ENCODE measurements around the gene VSNL1. TPM values are rescaled to one million over a fixed set of nuclear protein-coding genes. Genes with fewer than 3 reads are reported as not detected.

The VSNL1 gene
- total and polyA plus RNA-seq, 4 experiments from 2014 or later = not detected

GRCh38 chr2:17605696-17606095 is 65.2 kb downstream of the VSNL1 start:
- intact Hi-C loops (cut with micrococcal nuclease) = no loop called here
- POLR2A ChIA-PET (ENCODE audit: partially characterized antibody) = no interaction called here
- no peaks in the 10 kb centered on the region for H3K36me3 Mint-ChIP-seq
- no peak overlapping the region for H3K4me3 ChIP-seq (ENCODE audit: low read length in 2 of 2)
- H3K27me3 ChIP-seq (ENCODE audit: insufficient read depth, low read length) = no peaks in the 10 kb centered on the region
- no peak for DNase-seq
- H3K4me1 ChIP-seq (ENCODE audit: insufficient read depth, low read length) = no peaks in the 10 kb centered on the region
- H3K36me3 ChIP-seq (ENCODE audit: insufficient read depth, low read length) = no peaks in the 10 kb centered on the region
- H3K9me3 Mint-ChIP-seq = no peaks in the 10 kb centered on the region
- CTCF ChIA-PET (ENCODE audit: partially characterized antibody) = no interaction called here
- H3K9me3 ChIP-seq (ENCODE audit: control insufficient read depth in 1 of 2, low read length in 2 of 2) = no peaks in the 10 kb centered on the region
- no peaks in the 10 kb centered on the region for H3K4me1 Mint-ChIP-seq
- no peak overlapping the region for H3K4me3 Mint-ChIP-seq
- H3K27ac Mint-ChIP-seq = no peak overlapping the region
- H3K27me3 Mint-ChIP-seq = peaks cover 2 to 6% of the 10 kb centered on the region in 2 donors
- no peak overlapping the region for H3K27ac ChIP-seq (ENCODE audit: low read depth, low read length)

DNA sequence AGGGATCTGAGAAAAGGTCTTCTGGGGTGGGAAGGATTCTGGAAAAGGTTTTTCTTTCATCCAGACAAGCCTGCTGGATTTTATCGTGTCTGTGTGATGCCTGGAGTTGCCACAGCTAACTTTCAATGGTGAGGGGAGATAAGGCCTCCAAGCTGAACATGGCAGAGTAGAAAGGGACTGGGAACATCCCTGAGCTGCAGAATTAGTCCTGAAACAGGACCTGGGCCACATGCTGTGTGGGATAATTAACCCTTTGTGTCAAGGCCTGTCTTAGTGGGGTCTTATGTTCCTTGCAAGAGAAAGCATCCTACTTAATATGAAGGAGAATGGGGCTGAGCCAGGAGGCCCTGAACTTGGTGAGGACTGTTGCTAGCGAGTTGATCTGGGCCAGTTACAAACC is 66.4 kb downstream of the VSNL1 start:
- Mint-ChIP-seq H3K36me3 (no peaks in the 10 kb centered on the region), H3K4me1 (no peaks in the 10 kb centered on the region)
- intact Hi-C loops (cut with micrococcal nuclease) = no loop called here

GRCh38 chr2:17607379-17607778 is 66.9 kb downstream of the VSNL1 start:
- no peak for DNase-seq
- Mint-ChIP-seq H3K36me3 (no peaks in the 10 kb centered on the region), H3K4me3 (no peak overlapping the region), H3K4me1 (no peaks in the 10 kb centered on the region), H3K9me3 (no peaks in the 10 kb centered on the region), H3K27me3 (peaks cover 2 to 6% of the 10 kb centered on the region in 2 donors), H3K27ac (no peak overlapping the region)
- Histone ChIP-seq H3K36me3 (ENCODE audit: insufficient read depth, low read length) (no peaks in the 10 kb centered on the region), H3K9me3 (ENCODE audit: control insufficient read depth in 1 of 2, low read length in 2 of 2) (no peaks in the 10 kb centered on the region), H3K4me1 (ENCODE audit: insufficient read depth, low read length) (no peaks in the 10 kb centered on the region), H3K4me3 (ENCODE audit: low read length in 2 of 2) (no peak overlapping the region), H3K27me3 (ENCODE audit: insufficient read depth, low read length) (no peaks in the 10 kb centered on the region), H3K27ac (ENCODE audit: low read depth, low read length) (no peak overlapping the region)
- intact Hi-C loops (cut with micrococcal nuclease) = no loop called here
- POLR2A ChIA-PET (ENCODE audit: partially characterized antibody) = no interaction called here
- CTCF ChIA-PET (ENCODE audit: partially characterized antibody) = no interaction called here

More for the DNA sequence above, 66.4 kb downstream of the VSNL1 start:
- CTCF ChIA-PET (ENCODE audit: partially characterized antibody) = no interaction called here
- no peak for DNase-seq
- Mint-ChIP-seq H3K4me3 (no peak overlapping the region), H3K27me3 (peaks cover 2 to 6% of the 10 kb centered on the region in 2 donors), H3K27ac (no peak overlapping the region), H3K9me3 (no peaks in the 10 kb centered on the region)
- Histone ChIP-seq H3K4me3 (ENCODE audit: low read length in 2 of 2) (no peak overlapping the region), H3K27me3 (ENCODE audit: insufficient read depth, low read length) (no peaks in the 10 kb centered on the region), H3K36me3 (ENCODE audit: insufficient read depth, low read length) (no peaks in the 10 kb centered on the region), H3K9me3 (ENCODE audit: control insufficient read depth in 1 of 2, low read length in 2 of 2) (no peaks in the 10 kb centered on the region), H3K4me1 (ENCODE audit: insufficient read depth, low read length) (no peaks in the 10 kb centered on the region), H3K27ac (ENCODE audit: low read depth, low read length) (no peak overlapping the region)
- POLR2A ChIA-PET (ENCODE audit: partially characterized antibody) = no interaction called here

DNA sequence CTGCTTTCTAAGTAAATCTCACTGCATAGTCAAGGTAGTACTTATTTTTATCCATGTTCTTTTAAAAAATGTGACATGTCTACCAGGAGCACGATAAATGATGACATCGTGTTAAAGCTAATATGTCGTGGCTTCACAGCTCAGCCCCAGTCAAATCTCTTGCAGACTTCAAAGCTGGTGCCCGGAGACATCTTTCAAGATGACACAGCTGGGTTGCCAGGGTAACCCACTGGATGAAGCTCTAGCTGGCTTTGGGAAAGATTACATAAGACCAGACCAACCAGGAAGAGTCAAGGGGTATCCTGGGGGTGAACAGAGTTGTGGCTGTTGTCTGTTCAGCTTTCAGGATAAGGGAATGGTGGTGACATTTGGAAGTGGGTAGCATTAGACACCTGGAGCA is 67.8 kb downstream of the VSNL1 start:
- Histone ChIP-seq H3K36me3 (ENCODE audit: insufficient read depth, low read length) (no peaks in the 10 kb centered on the region), H3K4me1 (ENCODE audit: insufficient read depth, low read length) (no peaks in the 10 kb centered on the region), H3K4me3 (ENCODE audit: low read length in 2 of 2) (no peak overlapping the region), H3K27me3 (ENCODE audit: insufficient read depth, low read length) (no peaks in the 10 kb centered on the region), H3K9me3 (ENCODE audit: control insufficient read depth in 1 of 2, low read length in 2 of 2) (no peaks in the 10 kb centered on the region), H3K27ac (ENCODE audit: low read depth, low read length) (no peak overlapping the region)
- ChIA-PET CTCF (ENCODE audit: partially characterized antibody) (no interaction called here), POLR2A (ENCODE audit: partially characterized antibody) (no interaction called here)
- DNase-seq = no peak
- no peak overlapping the region for H3K27ac Mint-ChIP-seq
- intact Hi-C loops (cut with micrococcal nuclease) = no loop called here
- H3K4me1 Mint-ChIP-seq = no peaks in the 10 kb centered on the region
- H3K4me3 Mint-ChIP-seq = no peak overlapping the region
- peaks cover 2 to 6% of the 10 kb centered on the region in 2 donors for H3K27me3 Mint-ChIP-seq
- H3K9me3 Mint-ChIP-seq = no peaks in the 10 kb centered on the region
- no peaks in the 10 kb centered on the region for H3K36me3 Mint-ChIP-seq

DNA sequence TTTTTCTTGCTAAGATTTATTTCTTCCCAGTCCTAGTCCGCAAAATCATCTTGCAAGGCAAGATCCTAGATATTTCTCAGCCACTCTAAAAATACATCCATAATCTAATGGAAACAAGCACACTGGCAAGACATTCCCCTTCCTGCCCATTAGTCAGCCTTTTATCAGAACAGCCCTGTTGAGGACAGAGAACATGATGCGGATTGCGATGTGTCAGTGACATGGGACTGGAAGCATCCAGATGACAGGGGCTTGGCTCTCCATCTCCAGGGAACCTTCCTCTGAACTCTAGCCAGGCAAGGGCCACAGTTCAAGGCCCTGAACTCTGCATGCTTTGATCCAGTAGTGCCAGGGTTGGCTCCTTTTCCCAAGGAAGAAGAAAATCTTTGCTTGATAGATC is 70.0 kb downstream of the VSNL1 start:
- Mint-ChIP-seq H3K9me3 (no peaks in the 10 kb centered on the region), H3K36me3 (no peaks in the 10 kb centered on the region), H3K27me3 (peaks cover 0 to 2% of the 10 kb centered on the region in 2 donors), H3K27ac (no peak overlapping the region), H3K4me3 (no peak overlapping the region), H3K4me1 (no peaks in the 10 kb centered on the region)
- Histone ChIP-seq H3K4me3 (ENCODE audit: low read length in 2 of 2) (no peak overlapping the region), H3K9me3 (ENCODE audit: control insufficient read depth in 1 of 2, low read length in 2 of 2) (no peaks in the 10 kb centered on the region), H3K27ac (ENCODE audit: low read depth, low read length) (no peak overlapping the region), H3K36me3 (ENCODE audit: insufficient read depth, low read length) (no peaks in the 10 kb centered on the region), H3K27me3 (ENCODE audit: insufficient read depth, low read length) (no peaks in the 10 kb centered on the region), H3K4me1 (ENCODE audit: insufficient read depth, low read length) (no peaks in the 10 kb centered on the region)
- POLR2A ChIA-PET (ENCODE audit: partially characterized antibody) = no interaction called here
- DNase-seq = no peak
- intact Hi-C loops (cut with micrococcal nuclease) = no loop called here
- CTCF ChIA-PET (ENCODE audit: partially characterized antibody) = no interaction called here

GRCh38 chr2:17611036-17611435 is 70.5 kb downstream of the VSNL1 start:
- no peak overlapping the region for H3K4me3 ChIP-seq (ENCODE audit: low read length in 2 of 2)
- Mint-ChIP-seq H3K4me3 (no peak overlapping the region), H3K27ac (no peak overlapping the region), H3K27me3 (peaks cover 0 to 2% of the 10 kb centered on the region in 2 donors), H3K36me3 (no peaks in the 10 kb centered on the region), H3K9me3 (no peaks in the 10 kb centered on the region), H3K4me1 (no peaks in the 10 kb centered on the region)
- CTCF ChIA-PET (ENCODE audit: partially characterized antibody) = no interaction called here
- no peak for DNase-seq
- H3K27me3 ChIP-seq (ENCODE audit: insufficient read depth, low read length) = no peaks in the 10 kb centered on the region
- POLR2A ChIA-PET (ENCODE audit: partially characterized antibody) = no interaction called here
- H3K9me3 ChIP-seq (ENCODE audit: control insufficient read depth in 1 of 2, low read length in 2 of 2) = no peaks in the 10 kb centered on the region
- intact Hi-C loops (cut with micrococcal nuclease) = no loop called here
- H3K36me3 ChIP-seq (ENCODE audit: insufficient read depth, low read length) = no peaks in the 10 kb centered on the region
- H3K27ac ChIP-seq (ENCODE audit: low read depth, low read length) = no peak overlapping the region
- no peaks in the 10 kb centered on the region for H3K4me1 ChIP-seq (ENCODE audit: insufficient read depth, low read length)

DNA sequence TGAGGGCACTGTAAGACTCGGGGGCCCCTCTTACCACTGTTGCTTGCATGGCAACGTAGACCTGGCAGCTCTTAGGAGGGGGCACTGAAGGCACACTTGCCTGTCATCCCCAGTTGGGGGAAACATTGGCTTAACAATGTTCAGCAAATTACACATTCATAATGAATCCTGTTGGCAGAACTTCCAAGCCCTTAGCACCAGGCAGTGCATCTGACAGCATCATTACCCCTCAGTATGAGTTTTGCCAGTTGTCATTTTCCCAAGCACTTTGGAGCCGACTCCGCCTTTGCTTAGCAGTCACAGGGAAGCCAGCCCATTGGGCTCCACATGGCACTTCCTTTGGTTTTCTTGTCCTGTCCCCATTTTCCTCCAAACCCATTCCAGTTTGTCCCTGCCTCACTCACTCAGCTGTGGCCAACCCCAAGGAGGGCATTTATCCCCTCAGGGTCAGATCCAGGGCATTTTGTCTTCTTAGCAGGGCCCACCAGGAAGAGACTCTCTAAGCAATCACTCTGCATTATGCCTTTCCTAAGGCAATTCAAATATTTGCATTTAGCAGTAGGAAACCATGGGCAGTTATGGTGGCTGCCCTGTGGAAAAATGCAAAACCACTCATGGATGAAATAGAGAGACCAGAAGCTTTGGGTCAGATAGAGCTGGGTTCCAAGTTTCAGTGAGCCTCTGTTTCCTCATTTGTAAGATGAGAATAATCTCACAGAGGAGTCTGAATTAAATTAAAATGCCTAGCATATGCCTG is 73.9 kb downstream of the VSNL1 start:
- no peaks in the 10 kb centered on the region for H3K4me1 Mint-ChIP-seq
- no peak overlapping the region for H3K4me3 ChIP-seq (ENCODE audit: low read length in 2 of 2)
- no peaks in the 10 kb centered on the region for H3K36me3 Mint-ChIP-seq
- no peaks in the 10 kb centered on the region for H3K9me3 ChIP-seq (ENCODE audit: control insufficient read depth in 1 of 2, low read length in 2 of 2)
- H3K9me3 Mint-ChIP-seq = no peaks in the 10 kb centered on the region
- no peak overlapping the region for H3K4me3 Mint-ChIP-seq
- no peaks in the 10 kb centered on the region for H3K4me1 ChIP-seq (ENCODE audit: insufficient read depth, low read length)
- intact Hi-C loops (cut with micrococcal nuclease) = no loop called here
- DNase-seq = no peak
- no peaks in the 10 kb centered on the region for H3K27me3 ChIP-seq (ENCODE audit: insufficient read depth, low read length)
- no peak overlapping the region for H3K27ac ChIP-seq (ENCODE audit: low read depth, low read length)
- H3K27me3 Mint-ChIP-seq = no peaks in the 10 kb centered on the region
- H3K36me3 ChIP-seq (ENCODE audit: insufficient read depth, low read length) = no peaks in the 10 kb centered on the region
- H3K27ac Mint-ChIP-seq = no peak overlapping the region
- POLR2A ChIA-PET (ENCODE audit: partially characterized antibody) = no interaction called here
- CTCF ChIA-PET (ENCODE audit: partially characterized antibody) = interaction anchor here (2.4 kb wide), 1 partner anchor 31 kb away, joined by 7 read pairs; no protein-coding TSS in a partner anchor
